ENCODE results near the gene MT1M.

The MT1M gene

GRCh38 chr16:56682703-56683397 is 50.4 kb downstream of the MT1M start:
- TF ChIP-seq CTCF (IDR thresholded peaks at IDR 0.05; ENCODE audit: insufficient read depth, missing control alignments) = no peak
- FAIRE-seq (no peak), DNase-seq (ENCODE audit: insufficient read length, low spot score) (no peak)

Data from D721Med (cell line).